Panc1 (cell line): ENCODE measurements around the gene SLC44A4. TPM values are rescaled to one million over a fixed set of nuclear protein-coding genes. Genes with fewer than 3 reads are reported as not detected.
"Not testable (repeated sequence)": the region's sequence is repeated elsewhere in the genome, so short reads cannot be mapped to it uniquely, and the experiment has no call there.

Experiments
- ATAC-seq: fragments of 200-7000 bp; cut with Tn5 transposase; 2 replicates; pipeline ENCODE4 v1.9.1; 2020; ENCODE audit warnings: mild to moderate bottlenecking, moderate library complexity
- BruUV-seq: library from RNA; stranded (reverse); fragments of 400-500 nt; replicated peaks from 2 replicates; lab custom pipeline; 2021; lab: Mats Ljungman, UMichigan
- CTCF ChIA-PET: fragments of 300-600 bp; sonication (Branson Sonifier 250); formaldehyde crosslinking; loops from one replicate; lab custom pipeline; 2022; ENCODE audit warnings: antibody characterized with exemption; lab: Charles Lee
- POLR2A ChIA-PET: fragments of 300-600 bp; sonication (Branson Sonifier 250); formaldehyde crosslinking; loops from one replicate; lab custom pipeline; 2022; ENCODE audit warnings: antibody characterized with exemption; lab: Charles Lee
- DNase-seq: peaks from one replicate; pipeline ENCODE4 v3.0.0-alpha.2; 2010; ENCODE audit warnings: low read depth, low spot score
- H3K27ac ChIP-seq: 2 replicates; pipeline ENCODE4 v1.5.1; 2011; ENCODE audit warnings: mild to moderate bottlenecking, low read length, inconsistent platforms
- H3K27me3 ChIP-seq: fragments of 200-500 bp; sonication (Bioruptor generic); 2 replicates; pipeline ENCODE4 v1.6.0; 2014; ENCODE audit warnings: low read length, inconsistent platforms; ENCODE audit not compliant: control insufficient read depth, insufficient read depth
- H3K36me3 ChIP-seq: fragments of 200-500 bp; sonication (Bioruptor generic); 2 replicates; pipeline ENCODE4 v1.5.1; 2014; ENCODE audit warnings: inconsistent platforms, mild to moderate bottlenecking, low read length, moderate library complexity; ENCODE audit not compliant: control insufficient read depth, insufficient read depth
- H3K4me1 ChIP-seq: 2 replicates; pipeline ENCODE4 v1.5.1; 2011; ENCODE audit warnings: inconsistent platforms, mild to moderate bottlenecking, low read length, moderate library complexity; ENCODE audit not compliant: control insufficient read depth, insufficient read depth
- H3K4me3 ChIP-seq, 2 experiments: 2 replicates each; pipeline ENCODE4 v1.5.1; 2011 to 2012; ENCODE audit warnings: low read depth in 2 of 2, low read length in 2 of 2, mild to moderate bottlenecking in 2 of 2, inconsistent platforms in 1 of 2, moderate library complexity in 1 of 2
- H3K9me3 ChIP-seq: fragments of 200-500 bp; sonication (Bioruptor generic); 2 replicates; pipeline ENCODE4 v1.5.1; 2014; ENCODE audit warnings: low read depth, mild to moderate bottlenecking, inconsistent platforms, low read length, moderate library complexity; ENCODE audit not compliant: control insufficient read depth, insufficient read depth
- CTCF ChIP-seq: fragments of 450-650 bp; IDR thresholded peaks from 2 replicates; pipeline ENCODE4 v1.5.1; 2017; ENCODE audit warnings: mild to moderate bottlenecking
- POLR2AphosphoS5 ChIP-seq: IDR thresholded peaks from 2 replicates; pipeline ENCODE4 v1.6.1; 2012; ENCODE audit warnings: mild to moderate bottlenecking, low read depth, low read length, moderate library complexity
- REST ChIP-seq, 2 experiments: IDR thresholded peaks; 2 replicates each; pipeline ENCODE4 v1.6.1; 2011 to 2012; ENCODE audit warnings: low read depth in 2 of 2, control low read depth in 1 of 2, low read length in 1 of 2, mild to moderate bottlenecking in 1 of 2, moderate library complexity in 1 of 2; ENCODE audit not compliant: insufficient read depth in 1 of 2
- SIN3A ChIP-seq: IDR thresholded peaks from 2 replicates; pipeline ENCODE4 v1.6.1; 2012; ENCODE audit warnings: low read depth, mild to moderate bottlenecking, low read length, moderate library complexity, borderline replicate concordance; ENCODE audit not compliant: insufficient read depth
- TCF7L2 ChIP-seq: IDR thresholded peaks from 2 replicates; pipeline ENCODE4 v1.6.1; 2011; ENCODE audit warnings: mild to moderate bottlenecking, low read depth, low read length, inconsistent platforms
- in situ Hi-C: cut with HindIII; loops from 2 replicates; pipeline ENCODE4 v1.10.0; 2016; ENCODE audit warnings: low sequenced_read_pairs, low pct_unique_long_range_greater_than_20kb
- intact Hi-C: fragments of 100-400 bp; cut with micrococcal nuclease; formaldehyde crosslinking; loops from one replicate; pipeline ENCODE4 v1.10.0; 2022; ENCODE audit not compliant: unreplicated experiment
- total RNA-seq: library from RNA; stranded (reverse); gene quantifications from one replicate; pipeline ENCODE4 v1.2.1, GENCODE V29; 2021; ENCODE audit not compliant: unreplicated experiment

Gene SLC44A4
- total RNA-seq, 1 experiment from 2014 or later, result 2.7 TPM

- no peak for DNase-seq
- CTCF ChIA-PET, result no interaction called here
- peak; percentile 20 for ATAC-seq
- no TSS peak for BruUV-seq
- H3K9me3 ChIP-seq, result no peaks in the 10 kb centered on the region
- intact Hi-C loops (no loop called here), in situ Hi-C loops (no loop called here)
- H3K36me3 ChIP-seq, result peaks cover 14% of the 10 kb centered on the region
- TF ChIP-seq CTCF (no peak), REST (IDR thresholded peaks at IDR 0.05; ENCODE audit: insufficient read depth in 1 of 2, low read depth in 2 of 2, low read length in 1 of 2) (no peak), TCF7L2 (no peak), POLR2AphosphoS5 (no peak), SIN3A (no peak)
- H3K4me1 ChIP-seq, result peaks cover 28% of the 10 kb centered on the region
- H3K27me3 ChIP-seq, result no peaks in the 10 kb centered on the region
- H3K4me3 ChIP-seq, result no peak overlapping the region
- no peak overlapping the region for H3K27ac ChIP-seq
- POLR2A ChIA-PET, result interaction anchor here (0.6 kb wide), 1 partner anchor 1128 kb away, joined by 5 read pairs; no protein-coding TSS in a partner anchor
Observed at GRCh38 chr6:31842053-31842452, 36.7 kb downstream of the SLC44A4 start.

GRCh38 chr6:31839779-31840126, 39.0 kb downstream of the SLC44A4 start:
- peaks cover 30% of the 10 kb centered on the region for H3K4me1 ChIP-seq
- in situ Hi-C loops, H3K27me3 ChIP-seq, H3K4me3 ChIP-seq, CTCF ChIA-PET, BruUV-seq, ATAC-seq, DNase-seq, H3K27ac ChIP-seq, H3K9me3 ChIP-seq: not testable (repeated sequence)
- POLR2A ChIA-PET, result interaction anchor here (0.9 kb wide), 1 partner anchor 135 kb away, joined by 3 read pairs; no protein-coding TSS in a partner anchor
- H3K36me3 ChIP-seq, result peaks cover 21% of the 10 kb centered on the region
- intact Hi-C loops, result loop anchor here (10.0 kb wide), 1 partner anchor 105 kb away; the partner anchor contains the start of gene CLIC1

GRCh38 chr6:31838968-31839367, 39.8 kb downstream of the SLC44A4 start:
- ChIA-PET CTCF (interaction anchor here (0.6 kb wide), 1 partner anchor 25 kb away, joined by 4 read pairs; no protein-coding TSS in a partner anchor), POLR2A (no interaction called here)
- Histone ChIP-seq H3K27ac (no peak overlapping the region), H3K27me3 (no peaks in the 10 kb centered on the region), H3K4me3 (peak overlapping the region; percentile 77 to 95; a peak in 3 of 4 replicates), H3K4me1 (peaks cover 27% of the 10 kb centered on the region), H3K36me3 (peaks cover 21% of the 10 kb centered on the region), H3K9me3 (no peaks in the 10 kb centered on the region)
- ATAC-seq (no peak), DNase-seq (no peak)
- no TSS peak for BruUV-seq
- TF ChIP-seq REST (IDR thresholded peaks at IDR 0.05; ENCODE audit: insufficient read depth in 1 of 2, low read depth in 2 of 2, low read length in 1 of 2), result no peak
- peak; percentile 15; the same call in 1 of the 2 replicates for TF ChIP-seq POLR2AphosphoS5
- intact Hi-C loops (loop anchor here (10.0 kb wide), 1 partner anchor 104 kb away; the partner anchor contains the start of gene CLIC1), in situ Hi-C loops (no loop called here)

GRCh38 chr6:31838114-31838553, 40.7 kb downstream of the SLC44A4 start:
- BruUV-seq, ATAC-seq, H3K27ac ChIP-seq, H3K27me3 ChIP-seq, H3K9me3 ChIP-seq, POLR2A ChIA-PET, in situ Hi-C loops, DNase-seq: not testable (repeated sequence)
- peak overlapping the region; percentile 77 to 95 for H3K4me3 ChIP-seq
- intact Hi-C loops, result loop anchor here (10.0 kb wide), 1 partner anchor 103 kb away; the partner anchor contains the start of gene CLIC1
- peaks cover 21% of the 10 kb centered on the region for H3K36me3 ChIP-seq
- peaks cover 27% of the 10 kb centered on the region for H3K4me1 ChIP-seq
- CTCF ChIA-PET, result interaction anchor here (0.9 kb wide), 1 partner anchor 31 kb away, joined by 3 read pairs; the partner anchor contains the start of gene LSM2
